Measurements from ENCODE around the gene ST3GAL3.

The ST3GAL3 gene

DNA sequence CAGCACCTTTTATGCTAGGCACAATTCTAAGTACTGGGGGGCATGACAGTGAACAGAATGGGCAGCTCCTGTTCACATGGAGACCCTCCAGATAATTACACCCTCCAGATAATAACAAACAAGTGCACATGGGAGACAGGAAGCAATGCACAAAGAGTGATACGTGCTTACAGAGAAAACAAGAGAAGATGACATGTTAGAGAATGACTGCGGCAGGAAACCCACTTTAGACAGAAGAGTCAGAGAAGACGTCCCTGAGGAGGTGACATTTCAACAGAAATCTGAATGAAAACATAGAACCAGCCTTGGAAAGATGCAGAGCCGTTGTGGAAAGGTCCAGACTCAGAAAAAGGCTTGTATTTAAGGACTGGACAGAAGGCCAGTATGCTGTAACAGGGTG is 171.5 kb downstream of the ST3GAL3 start:
- no peak for DNase-seq (ENCODE audit: extremely low spot score)
- ChIA-PET POLR2A (no interaction called here), CTCF (no interaction called here)
- no peak for TF ChIP-seq SP1 (IDR thresholded peaks at IDR 0.05)
- TF ChIP-seq HDGF (IDR thresholded peaks at IDR 0.05; ENCODE audit: borderline replicate concordance) = no peak
- TF ChIP-seq CTBP1 (IDR thresholded peaks at IDR 0.05; ENCODE audit: borderline replicate concordance) = no peak
- TF ChIP-seq TARDBP (IDR thresholded peaks at IDR 0.05) = no peak
- no peak for TF ChIP-seq FOXA1 (IDR thresholded peaks at IDR 0.05)
- TF ChIP-seq ARNT (IDR thresholded peaks at IDR 0.05) = no peak
- TF ChIP-seq NFRKB (IDR thresholded peaks at IDR 0.05) = no peak
- TF ChIP-seq, protein P1, sequence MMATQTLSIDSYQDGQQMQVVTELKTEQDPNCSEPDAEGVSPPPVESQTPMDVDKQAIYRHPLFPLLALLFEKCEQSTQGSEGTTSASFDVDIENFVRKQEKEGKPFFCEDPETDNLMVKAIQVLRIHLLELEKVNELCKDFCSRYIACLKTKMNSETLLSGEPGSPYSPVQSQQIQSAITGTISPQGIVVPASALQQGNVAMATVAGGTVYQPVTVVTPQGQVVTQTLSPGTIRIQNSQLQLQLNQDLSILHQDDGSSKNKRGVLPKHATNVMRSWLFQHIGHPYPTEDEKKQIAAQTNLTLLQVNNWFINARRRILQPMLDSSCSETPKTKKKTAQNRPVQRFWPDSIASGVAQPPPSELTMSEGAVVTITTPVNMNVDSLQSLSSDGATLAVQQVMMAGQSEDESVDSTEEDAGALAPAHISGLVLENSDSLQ (IDR thresholded peaks at IDR 0.05) = no peak
- no peak for TF ChIP-seq ZNF384 (IDR thresholded peaks at IDR 0.05)
- TF ChIP-seq L3MBTL2 (conservative IDR thresholded peaks at IDR 0.05) = no peak
- TF ChIP-seq SUZ12 (IDR thresholded peaks at IDR 0.05) = no peak
- TF ChIP-seq FOXK2 (IDR thresholded peaks at IDR 0.05) = no peak

DNA sequence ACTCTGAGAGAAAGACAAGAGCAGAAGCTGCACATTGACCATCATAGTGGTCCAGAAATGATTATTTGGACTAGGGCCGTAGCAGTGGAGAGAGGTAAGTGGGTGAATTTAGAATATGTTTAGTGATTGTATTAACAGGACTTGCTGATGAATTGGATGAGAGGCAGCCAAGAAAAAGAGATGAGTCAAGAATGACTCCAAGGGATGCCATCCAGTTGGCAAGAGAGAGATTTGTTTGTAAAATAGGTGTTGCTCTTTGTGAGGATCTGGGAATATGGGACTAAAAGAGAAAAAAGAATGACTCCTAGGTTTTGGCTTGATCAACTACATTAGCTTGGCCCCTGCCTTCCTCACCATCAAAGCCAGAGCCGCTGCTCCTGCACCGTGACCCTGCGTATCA is 172.1 kb downstream of the ST3GAL3 start:
- POLR2A ChIA-PET = no interaction called here
- CTCF ChIA-PET = interaction anchor here (0.5 kb wide), 1 partner anchor 168 kb away, joined by 5 read pairs; no protein-coding TSS in a partner anchor
- no peak for DNase-seq (ENCODE audit: extremely low spot score)
- no peak for TF ChIP-seq FOXA1 (IDR thresholded peaks at IDR 0.05)
- no peak for TF ChIP-seq CTBP1 (IDR thresholded peaks at IDR 0.05; ENCODE audit: borderline replicate concordance)
- no peak for TF ChIP-seq BHLHE40 (IDR thresholded peaks at IDR 0.05; ENCODE audit: borderline replicate concordance)
- no peak for TF ChIP-seq SP1 (IDR thresholded peaks at IDR 0.05)
- TF ChIP-seq HDGF (IDR thresholded peaks at IDR 0.05; ENCODE audit: borderline replicate concordance) = no peak
- TF ChIP-seq ARNT (IDR thresholded peaks at IDR 0.05) = no peak
- TF ChIP-seq SUZ12 (IDR thresholded peaks at IDR 0.05) = no peak
- TF ChIP-seq FOXM1 (IDR thresholded peaks at IDR 0.05; ENCODE audit: borderline replicate concordance) = no peak
- no peak for TF ChIP-seq TARDBP (IDR thresholded peaks at IDR 0.05)
- no peak for TF ChIP-seq FOXK2 (IDR thresholded peaks at IDR 0.05)
- no peak for TF ChIP-seq ELF4 (IDR thresholded peaks at IDR 0.05)
- TF ChIP-seq L3MBTL2 (conservative IDR thresholded peaks at IDR 0.05) = no peak
- no peak for TF ChIP-seq ZNF384 (IDR thresholded peaks at IDR 0.05)
- no peak for TF ChIP-seq LEF1 (IDR thresholded peaks at IDR 0.05; ENCODE audit: borderline replicate concordance)

DNA sequence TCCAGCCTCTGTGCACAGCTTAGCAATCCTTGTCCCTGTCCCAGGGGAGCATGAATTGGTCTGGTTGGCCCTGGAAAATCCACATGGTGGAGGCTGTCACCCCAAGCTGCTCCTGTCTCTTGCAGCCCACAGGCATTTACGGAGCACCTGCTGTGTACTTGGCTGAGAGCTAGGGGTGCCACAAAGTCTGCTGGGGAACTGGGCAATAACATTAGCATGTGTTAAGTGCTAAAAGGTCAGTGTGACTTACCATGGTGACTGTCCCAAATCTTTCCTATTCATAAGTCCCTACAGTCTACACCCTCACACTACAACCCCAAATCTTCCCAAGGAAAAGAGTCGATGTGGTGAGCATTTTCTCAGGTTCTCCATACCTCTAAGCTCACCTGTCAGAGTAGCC is 172.7 kb downstream of the ST3GAL3 start:
- DNase-seq (ENCODE audit: extremely low spot score) = no peak
- ChIA-PET CTCF (interaction anchor here (0.5 kb wide), 1 partner anchor 167 kb away, joined by 5 read pairs; no protein-coding TSS in a partner anchor), POLR2A (no interaction called here)
- TF ChIP-seq FOXA1 (IDR thresholded peaks at IDR 0.05) (no peak), LEF1 (IDR thresholded peaks at IDR 0.05; ENCODE audit: borderline replicate concordance) (no peak), SUZ12 (IDR thresholded peaks at IDR 0.05) (no peak), CTBP1 (IDR thresholded peaks at IDR 0.05; ENCODE audit: borderline replicate concordance) (no peak), L3MBTL2 (conservative IDR thresholded peaks at IDR 0.05) (no peak), ZNF384 (IDR thresholded peaks at IDR 0.05) (no peak), BHLHE40 (IDR thresholded peaks at IDR 0.05; ENCODE audit: borderline replicate concordance) (no peak), HDGF (IDR thresholded peaks at IDR 0.05; ENCODE audit: borderline replicate concordance) (no peak), FOXK2 (IDR thresholded peaks at IDR 0.05) (no peak), TARDBP (IDR thresholded peaks at IDR 0.05) (no peak), ELF4 (IDR thresholded peaks at IDR 0.05) (no peak), SP1 (IDR thresholded peaks at IDR 0.05) (no peak)
- TF ChIP-seq, protein P1 (IDR thresholded peaks at IDR 0.05) = no peak

DNA sequence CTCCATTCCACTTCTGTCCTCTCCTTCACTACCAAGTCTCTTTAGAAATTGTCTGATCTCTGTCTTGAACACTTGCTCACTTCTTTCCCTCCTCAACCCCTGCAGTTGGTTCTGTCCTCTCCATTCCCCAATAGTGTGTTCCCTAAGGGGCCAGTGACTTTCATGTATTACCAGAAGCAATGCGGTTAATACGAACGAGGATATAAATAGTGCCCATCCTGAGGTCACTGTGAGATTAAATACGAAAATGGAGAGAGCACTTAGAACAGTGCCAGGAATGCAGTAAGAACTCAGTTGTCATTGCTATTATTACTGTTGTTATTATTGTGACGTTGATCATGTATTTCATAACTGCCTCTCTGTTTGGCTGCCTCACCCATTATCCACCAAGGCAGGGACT is 173.3 kb downstream of the ST3GAL3 start:
- no peak for DNase-seq (ENCODE audit: extremely low spot score)
- TF ChIP-seq, protein P1 (IDR thresholded peaks at IDR 0.05) = no peak
- TF ChIP-seq BHLHE40 (IDR thresholded peaks at IDR 0.05; ENCODE audit: borderline replicate concordance) (no peak), ZNF384 (IDR thresholded peaks at IDR 0.05) (no peak), FOXA1 (IDR thresholded peaks at IDR 0.05) (no peak), LEF1 (IDR thresholded peaks at IDR 0.05; ENCODE audit: borderline replicate concordance) (no peak), FOXK2 (IDR thresholded peaks at IDR 0.05) (no peak), L3MBTL2 (conservative IDR thresholded peaks at IDR 0.05) (no peak), FOXM1 (IDR thresholded peaks at IDR 0.05; ENCODE audit: borderline replicate concordance) (no peak), TARDBP (IDR thresholded peaks at IDR 0.05) (no peak), HDGF (IDR thresholded peaks at IDR 0.05; ENCODE audit: borderline replicate concordance) (no peak), CTBP1 (IDR thresholded peaks at IDR 0.05; ENCODE audit: borderline replicate concordance) (no peak), NFRKB (IDR thresholded peaks at IDR 0.05) (no peak), SUZ12 (IDR thresholded peaks at IDR 0.05) (no peak), SP1 (IDR thresholded peaks at IDR 0.05) (no peak)
- ChIA-PET POLR2A (no interaction called here), CTCF (no interaction called here)

DNA sequence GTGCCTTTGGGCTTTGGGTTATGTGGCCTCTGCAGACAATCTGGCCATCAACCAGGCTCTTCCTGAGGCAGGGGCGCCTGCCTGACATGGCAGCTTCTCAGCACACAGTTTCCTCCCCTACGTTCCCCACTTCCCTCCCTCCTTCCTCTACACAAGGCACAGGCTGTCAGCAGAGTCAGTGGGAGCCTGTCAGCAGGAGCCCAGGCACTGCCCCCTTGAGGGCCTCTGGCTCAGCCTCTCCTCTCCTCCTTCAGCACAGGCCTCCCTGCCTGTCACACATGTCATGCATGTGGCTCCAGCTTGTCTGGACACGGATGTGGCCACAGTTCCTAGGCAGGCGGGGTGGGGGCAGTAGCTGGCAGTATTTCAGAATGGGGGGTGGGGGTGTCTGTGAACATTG is 174.1 kb downstream of the ST3GAL3 start:
- ChIA-PET POLR2A (no interaction called here), CTCF (interaction anchor here (1.0 to 1.2 kb wide), 2 partner anchors 8 to 53 kb away, joined by 3 read pairs; no protein-coding TSS in a partner anchor)
- DNase-seq (ENCODE audit: extremely low spot score) = no peak
- TF ChIP-seq, protein P1 (IDR thresholded peaks at IDR 0.05) = 0 out of 2 replicates have a peak, but pooled peaks have one; percentile 23
- no peak for TF ChIP-seq ARNT (IDR thresholded peaks at IDR 0.05)

DNA sequence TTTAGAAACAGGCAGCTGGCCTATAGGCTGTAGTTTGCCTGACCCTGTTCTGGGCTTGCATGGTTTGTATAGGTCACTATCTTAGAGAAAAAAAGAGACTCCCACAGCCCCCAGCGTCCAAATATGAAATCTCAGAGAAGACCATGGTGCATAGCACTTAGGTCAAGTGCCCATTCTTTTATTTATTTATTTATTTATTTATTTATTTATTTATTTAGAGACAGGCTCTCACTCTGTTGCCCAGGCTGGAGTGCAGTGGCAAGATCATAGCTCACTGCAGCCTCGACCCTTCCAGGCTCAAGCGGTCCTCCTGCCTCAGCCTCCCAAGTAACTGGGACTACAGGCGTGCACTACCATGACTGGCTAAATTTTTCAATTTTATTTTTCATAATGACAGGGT is 175.4 kb downstream of the ST3GAL3 start:
- no peak for TF ChIP-seq LEF1 (IDR thresholded peaks at IDR 0.05; ENCODE audit: borderline replicate concordance)
- TF ChIP-seq, protein P1 (IDR thresholded peaks at IDR 0.05) = no peak
- no peak for DNase-seq (ENCODE audit: extremely low spot score)
- ChIA-PET POLR2A (no interaction called here), CTCF (interaction anchor here (0.5 to 0.6 kb wide), 2 partner anchors 283 to 354 kb away, joined by 3 to 6 read pairs; no protein-coding TSS in a partner anchor)
